GM19240 (cell line): ENCODE data around the gene PARP1.
"Not testable (repeated sequence)": the region's sequence is repeated elsewhere in the genome, so short reads cannot be mapped to it uniquely, and the experiment has no call there.

Experiments used
- DNase-seq: peaks from one replicate; pipeline ENCODE4 v3.0.0; 2011; ENCODE audit warnings: low spot score; ENCODE audit not compliant: insufficient read length

Gene PARP1

GRCh38 chr1:226429858-226430715 lies 22.2 kb upstream of the PARP1 start:
- no peak for DNase-seq

GRCh38 chr1:226428791-226429461 lies 21.0 kb upstream of the PARP1 start:
- no peak for DNase-seq

- no peak for DNase-seq
These were observed 20.5 kb upstream of the PARP1 start for GRCh38 chr1:226428348-226428747.

GRCh38 chr1:226427131-226427530 lies 19.2 kb upstream of the PARP1 start:
- DNase-seq = no peak

- not testable (repeated sequence) for DNase-seq
These were observed 18.5 kb upstream of the PARP1 start for GRCh38 chr1:226426395-226426794.

- DNase-seq = no peak
These were observed 17.6 kb upstream of the PARP1 start for GRCh38 chr1:226425431-226426031.

GRCh38 chr1:226425004-226425378 lies 17.1 kb upstream of the PARP1 start:
- no peak for DNase-seq

GRCh38 chr1:226424221-226425003 lies 16.5 kb upstream of the PARP1 start:
- no peak for DNase-seq

- DNase-seq = no peak
These were observed 14.6 kb upstream of the PARP1 start for GRCh38 chr1:226422478-226422877.

- DNase-seq = no peak
These were observed 13.0 kb upstream of the PARP1 start for GRCh38 chr1:226420897-226421296.

GRCh38 chr1:226420328-226420727 lies 12.4 kb upstream of the PARP1 start:
- DNase-seq = no peak

GRCh38 chr1:226419284-226420029 lies 11.6 kb upstream of the PARP1 start:
- no peak for DNase-seq

- DNase-seq = no peak
These were observed 10.1 kb upstream of the PARP1 start for GRCh38 chr1:226417830-226418546.

GRCh38 chr1:226417350-226417749 lies 9.5 kb upstream of the PARP1 start:
- DNase-seq = no peak

GRCh38 chr1:226414098-226414698 lies 6.3 kb upstream of the PARP1 start:
- DNase-seq = no peak

- DNase-seq = no peak
These were observed 3.7 kb upstream of the PARP1 start for GRCh38 chr1:226411619-226412018.

GRCh38 chr1:226410958-226411357 lies 3.1 kb upstream of the PARP1 start:
- no peak for DNase-seq

- no peak for DNase-seq
These were observed 1.5 kb upstream of the PARP1 start for GRCh38 chr1:226409392-226409791.

GRCh38 chr1:226408285-226409184 lies 642 bp upstream of the PARP1 start:
- no peak for DNase-seq
